ENCODE data around the gene SNPH. TPM values are rescaled to one million over a fixed set of nuclear protein-coding genes. Genes with fewer than 3 reads are reported as not detected.
"Not testable (repeated sequence)": the region's sequence is repeated elsewhere in the genome, so short reads cannot be mapped to it uniquely, and the experiment has no call there.

Gene SNPH
- total RNA-seq, 4 donors from 2014 or later = 9.3 to 16.2 (median 13.6) TPM

- DNase-seq = no peak
- 79 to 92% methylated on average over 5 of the region's 5 CpGs for WGBS, 2 donors
- TF ChIP-seq, protein P1, sequence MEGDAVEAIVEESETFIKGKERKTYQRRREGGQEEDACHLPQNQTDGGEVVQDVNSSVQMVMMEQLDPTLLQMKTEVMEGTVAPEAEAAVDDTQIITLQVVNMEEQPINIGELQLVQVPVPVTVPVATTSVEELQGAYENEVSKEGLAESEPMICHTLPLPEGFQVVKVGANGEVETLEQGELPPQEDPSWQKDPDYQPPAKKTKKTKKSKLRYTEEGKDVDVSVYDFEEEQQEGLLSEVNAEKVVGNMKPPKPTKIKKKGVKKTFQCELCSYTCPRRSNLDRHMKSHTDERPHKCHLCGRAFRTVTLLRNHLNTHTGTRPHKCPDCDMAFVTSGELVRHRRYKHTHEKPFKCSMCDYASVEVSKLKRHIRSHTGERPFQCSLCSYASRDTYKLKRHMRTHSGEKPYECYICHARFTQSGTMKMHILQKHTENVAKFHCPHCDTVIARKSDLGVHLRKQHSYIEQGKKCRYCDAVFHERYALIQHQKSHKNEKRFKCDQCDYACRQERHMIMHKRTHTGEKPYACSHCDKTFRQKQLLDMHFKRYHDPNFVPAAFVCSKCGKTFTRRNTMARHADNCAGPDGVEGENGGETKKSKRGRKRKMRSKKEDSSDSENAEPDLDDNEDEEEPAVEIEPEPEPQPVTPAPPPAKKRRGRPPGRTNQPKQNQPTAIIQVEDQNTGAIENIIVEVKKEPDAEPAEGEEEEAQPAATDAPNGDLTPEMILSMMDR (IDR thresholded peaks at IDR 0.05) = no peak
- no peak for TF ChIP-seq POLR2A (IDR thresholded peaks at IDR 0.05)
Measured at GRCh38 chr20:1341561-1342265, 75.6 kb downstream of the SNPH start.

GRCh38 chr20:1343446-1344124 is 77.5 kb downstream of the SNPH start:
- intact Hi-C loops (cut with DNase I); H3K4me3 ChIP-seq (replicated peaks in 1 of 3); H3K4me1 ChIP-seq; H3K9me3 ChIP-seq; H3K27ac ChIP-seq; H3K36me3 ChIP-seq; DNase-seq; H3K27me3 ChIP-seq: not testable (repeated sequence)
- WGBS, 2 donors = 89 to 92% methylated on average over 8 of the region's 8 CpGs

More at GRCh38 chr20:1341561-1342265, 75.6 kb downstream of the SNPH start:
- no peak overlapping the region for H3K27ac ChIP-seq
- H3K4me3 ChIP-seq (replicated peaks in 1 of 3) = no peak overlapping the region
- no peaks in the 10 kb centered on the region for H3K9me3 ChIP-seq
- intact Hi-C loops (cut with DNase I) = no loop called here
- H3K4me1 ChIP-seq = peaks cover 0 to 20% of the 10 kb centered on the region in 2 donors
- no peaks in the 10 kb centered on the region for H3K27me3 ChIP-seq
- H3K36me3 ChIP-seq = no peaks in the 10 kb centered on the region

GRCh38 chr20:1345030-1345755 is 79.1 kb downstream of the SNPH start:
- Histone ChIP-seq H3K9me3 (no peaks in the 10 kb centered on the region), H3K27me3 (no peaks in the 10 kb centered on the region), H3K36me3 (no peaks in the 10 kb centered on the region), H3K4me3 (replicated peaks in 1 of 3) (no peak overlapping the region), H3K27ac (no peak overlapping the region), H3K4me1 (no peaks in the 10 kb centered on the region)
- DNase-seq = no peak
- WGBS, 2 donors = 92 to 95% methylated on average over 4 of the region's 4 CpGs
- no peak for TF ChIP-seq POLR2A (IDR thresholded peaks at IDR 0.05)
- TF ChIP-seq, protein P1 (IDR thresholded peaks at IDR 0.05) = no peak
- intact Hi-C loops (cut with DNase I) = no loop called here

DNA sequence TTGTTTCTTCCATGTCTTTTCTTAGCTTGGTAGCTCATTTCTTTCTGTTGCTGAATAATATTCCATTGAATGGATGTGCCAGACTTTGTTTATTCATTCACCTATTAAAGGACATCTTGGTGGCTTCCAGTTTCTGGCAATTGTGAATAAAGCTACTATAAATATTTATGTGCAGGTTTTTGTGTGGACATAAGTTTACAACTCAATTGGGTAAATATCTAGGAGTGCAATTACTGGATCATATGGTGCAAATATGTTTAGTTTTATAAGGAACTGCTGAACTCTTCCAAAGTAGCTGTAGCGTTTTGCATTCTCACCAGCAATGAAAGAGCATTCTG is 79.6 kb downstream of the SNPH start:
- Histone ChIP-seq H3K36me3 (no peaks in the 10 kb centered on the region), H3K27me3 (no peaks in the 10 kb centered on the region), H3K4me3 (replicated peaks in 1 of 3) (no peak overlapping the region), H3K27ac (no peak overlapping the region), H3K4me1 (no peaks in the 10 kb centered on the region), H3K9me3 (no peaks in the 10 kb centered on the region)
- intact Hi-C loops (cut with DNase I) = no loop called here
- TF ChIP-seq POLR2A (IDR thresholded peaks at IDR 0.05) = no peak
- TF ChIP-seq, protein P1 (IDR thresholded peaks at IDR 0.05) = no peak
- WGBS, 2 donors = 95% methylated on average over 1 of the region's 1 CpG
- DNase-seq = no peak

- Histone ChIP-seq H3K4me3 (replicated peaks in 1 of 3) (no peak overlapping the region), H3K27me3 (no peaks in the 10 kb centered on the region), H3K9me3 (no peaks in the 10 kb centered on the region), H3K27ac (no peak overlapping the region), H3K4me1 (no peaks in the 10 kb centered on the region), H3K36me3 (no peaks in the 10 kb centered on the region)
- WGBS, 2 donors = 87 to 92% methylated on average over 2 of the region's 2 CpGs
- intact Hi-C loops (cut with DNase I) = no loop called here
- no peak for DNase-seq
- no peak for TF ChIP-seq POLR2A (IDR thresholded peaks at IDR 0.05)
- TF ChIP-seq, protein P1 (IDR thresholded peaks at IDR 0.05) = no peak
Measured at GRCh38 chr20:1346315-1346969, 80.3 kb downstream of the SNPH start.
